ENCODE results near the gene CYP51A1. TPM values are rescaled to one million over a fixed set of nuclear protein-coding genes. Genes with fewer than 3 reads are reported as not detected.
"Not testable (repeated sequence)": the region's sequence is repeated elsewhere in the genome, so short reads cannot be mapped to it uniquely, and the experiment has no call there.

The CYP51A1 gene
- total RNA-seq, 1 donor from 2014 or later = 196 TPM

GRCh38 chr7:92158660-92159575 is 24.6 kb upstream of the CYP51A1 start:
- H3K27me3 Mint-ChIP-seq (ENCODE audit: low read depth) = peaks cover 4% of the 10 kb centered on the region
- no peak for DNase-seq (ENCODE audit: low read depth, low spot score)
- no peaks in the 10 kb centered on the region for H3K36me3 Mint-ChIP-seq (ENCODE audit: low read depth)
- no peaks in the 10 kb centered on the region for H3K4me1 Mint-ChIP-seq
- no peak overlapping the region for H3K27ac Mint-ChIP-seq (ENCODE audit: unreplicated experiment)
- TF ChIP-seq CTCF (conservative IDR thresholded peaks at IDR 0.05) = no peak
- no peaks in the 10 kb centered on the region for H3K9me3 Mint-ChIP-seq
- no peak overlapping the region for H3K4me3 Mint-ChIP-seq

- no peak for DNase-seq (ENCODE audit: low read depth, low spot score)
- Mint-ChIP-seq H3K4me3 (no peak overlapping the region), H3K36me3 (ENCODE audit: low read depth) (no peaks in the 10 kb centered on the region), H3K27me3 (ENCODE audit: low read depth) (peaks cover 4% of the 10 kb centered on the region), H3K27ac (ENCODE audit: unreplicated experiment) (no peak overlapping the region), H3K4me1 (no peaks in the 10 kb centered on the region), H3K9me3 (no peaks in the 10 kb centered on the region)
- TF ChIP-seq CTCF (conservative IDR thresholded peaks at IDR 0.05) = no peak
Observed at GRCh38 chr7:92156990-92157389, 22.7 kb upstream of the CYP51A1 start.

- H3K9me3 Mint-ChIP-seq = no peaks in the 10 kb centered on the region
- no peak for TF ChIP-seq CTCF (conservative IDR thresholded peaks at IDR 0.05)
- no peaks in the 10 kb centered on the region for H3K4me1 Mint-ChIP-seq
- no peaks in the 10 kb centered on the region for H3K36me3 Mint-ChIP-seq (ENCODE audit: low read depth)
- no peak for DNase-seq (ENCODE audit: low read depth, low spot score)
- H3K27ac Mint-ChIP-seq (ENCODE audit: unreplicated experiment) = no peak overlapping the region
- no peak overlapping the region for H3K4me3 Mint-ChIP-seq
- H3K27me3 Mint-ChIP-seq (ENCODE audit: low read depth) = no peaks in the 10 kb centered on the region
Observed at GRCh38 chr7:92155108-92155739, 20.9 kb upstream of the CYP51A1 start.

GRCh38 chr7:92150450-92151017 is 16.3 kb upstream of the CYP51A1 start:
- DNase-seq (ENCODE audit: low read depth, low spot score) = no peak
- TF ChIP-seq CTCF (conservative IDR thresholded peaks at IDR 0.05) = no peak
- H3K27ac Mint-ChIP-seq (ENCODE audit: unreplicated experiment) = no peak overlapping the region
- H3K27me3 Mint-ChIP-seq (ENCODE audit: low read depth) = no peaks in the 10 kb centered on the region
- no peak overlapping the region for H3K4me3 Mint-ChIP-seq
- H3K9me3 Mint-ChIP-seq = no peaks in the 10 kb centered on the region
- H3K36me3 Mint-ChIP-seq (ENCODE audit: low read depth) = no peaks in the 10 kb centered on the region
- no peaks in the 10 kb centered on the region for H3K4me1 Mint-ChIP-seq

GRCh38 chr7:92149736-92150239 is 15.5 kb upstream of the CYP51A1 start:
- no peak for DNase-seq (ENCODE audit: low read depth, low spot score)
- Mint-ChIP-seq H3K4me1 (no peaks in the 10 kb centered on the region), H3K27me3 (ENCODE audit: low read depth) (no peaks in the 10 kb centered on the region), H3K9me3 (no peaks in the 10 kb centered on the region), H3K36me3 (ENCODE audit: low read depth) (no peaks in the 10 kb centered on the region), H3K4me3 (no peak overlapping the region), H3K27ac (ENCODE audit: unreplicated experiment) (no peak overlapping the region)
- TF ChIP-seq CTCF (conservative IDR thresholded peaks at IDR 0.05) = no peak

GRCh38 chr7:92143192-92143880 is 9.1 kb upstream of the CYP51A1 start:
- not testable (repeated sequence) for DNase-seq (ENCODE audit: low read depth, low spot score); H3K4me3 Mint-ChIP-seq; H3K27ac Mint-ChIP-seq (ENCODE audit: unreplicated experiment); H3K9me3 Mint-ChIP-seq; H3K27me3 Mint-ChIP-seq (ENCODE audit: low read depth); H3K4me1 Mint-ChIP-seq; H3K36me3 Mint-ChIP-seq (ENCODE audit: low read depth)

GRCh38 chr7:92142791-92143190 is 8.5 kb upstream of the CYP51A1 start:
- DNase-seq (ENCODE audit: low read depth, low spot score); H3K36me3 Mint-ChIP-seq (ENCODE audit: low read depth); H3K27ac Mint-ChIP-seq (ENCODE audit: unreplicated experiment); H3K4me3 Mint-ChIP-seq; H3K9me3 Mint-ChIP-seq; H3K27me3 Mint-ChIP-seq (ENCODE audit: low read depth); H3K4me1 Mint-ChIP-seq: not testable (repeated sequence)

Measured in neural crest cell (in vitro differentiated cells).